Effector memory CD8-positive, alpha-beta T cell (primary cell): ENCODE measurements around the gene FBF1.
A peak's percentile ranks its signal among the peaks of the same experiment; 100 is the strongest.
"Not testable (repeated sequence)": the region's sequence is repeated elsewhere in the genome, so short reads cannot be mapped to it uniquely, and the experiment has no call there.

Experiments used
- ATAC-seq: fragments of 150-1000 bp; cut with Tn5 transposase; replicated peaks from 2 replicates; pipeline ENCODE4 v1.10.0; 2021; ENCODE audit warnings: mild to moderate bottlenecking, moderate library complexity
- DNase-seq, 3 experiments: peaks; one replicate each; pipeline ENCODE4 v3.0.0; 2021
- H3K27ac Mint-ChIP-seq, 2 donors: one replicate each; pipeline ENCODE4 v1.8.0; 2022; ENCODE audit warnings: mild to moderate bottlenecking in 2 of 2, mixed read lengths in 2 of 2, moderate library complexity in 2 of 2
- H3K27me3 Mint-ChIP-seq, 2 donors: one replicate each; pipeline ENCODE4 v1.8.0; 2022; ENCODE audit warnings: mixed read lengths in 2 of 2
- H3K36me3 Mint-ChIP-seq: one replicate; pipeline ENCODE4 v1.8.0; 2022; ENCODE audit warnings: mild to moderate bottlenecking, moderate library complexity, mixed read lengths; ENCODE audit not compliant: insufficient read depth
- H3K4me1 Mint-ChIP-seq, 2 donors: one replicate each; pipeline ENCODE4 v1.8.0; 2022; ENCODE audit warnings: low read depth in 2 of 2, mixed read lengths in 2 of 2
- H3K4me3 Mint-ChIP-seq, 2 donors: one replicate each; pipeline ENCODE4 v1.8.0; 2022; ENCODE audit warnings: mild to moderate bottlenecking in 2 of 2, mixed read lengths in 2 of 2, moderate library complexity in 2 of 2
- H3K9me3 Mint-ChIP-seq, 2 donors: one replicate each; pipeline ENCODE4 v1.8.0; 2022; ENCODE audit warnings: mixed read lengths in 2 of 2

FBF1 gene

DNA sequence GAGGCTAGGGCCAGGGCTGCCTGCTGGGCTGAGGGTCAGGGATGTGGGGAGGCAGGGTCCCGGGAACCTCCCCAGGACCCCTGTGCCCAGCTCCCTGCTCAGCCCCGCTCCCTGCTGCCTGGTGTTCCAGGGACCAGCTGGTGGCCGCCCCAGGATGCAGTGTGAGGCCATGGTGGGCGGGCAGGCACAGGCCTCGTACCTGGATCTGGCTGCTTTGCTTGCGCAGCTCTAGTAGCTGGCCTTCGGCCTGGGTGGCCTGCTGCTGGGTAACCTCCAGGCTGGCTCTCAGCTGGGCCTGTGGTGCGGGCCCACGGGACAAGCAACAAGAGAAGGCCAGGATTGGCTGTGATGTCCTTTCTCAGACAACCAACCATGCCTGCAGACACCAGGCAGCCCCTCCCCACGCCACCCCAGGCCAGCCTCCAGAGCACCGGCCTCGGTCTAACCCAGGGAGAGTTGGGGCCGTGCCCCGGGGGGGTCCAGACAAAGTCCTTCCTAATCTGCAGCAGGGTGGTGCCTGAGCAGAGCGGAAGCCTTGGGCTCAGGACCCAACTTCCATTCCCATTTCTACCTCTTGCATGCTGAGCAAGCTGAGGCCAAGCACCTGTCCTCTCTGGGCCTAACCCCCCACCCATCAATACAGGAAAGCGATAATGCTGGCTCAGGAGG, 48.2 kb downstream of the FBF1 start:
- H3K27me3 Mint-ChIP-seq, result no peaks in the 10 kb centered on the region
- no peak overlapping the region for H3K27ac Mint-ChIP-seq

DNA sequence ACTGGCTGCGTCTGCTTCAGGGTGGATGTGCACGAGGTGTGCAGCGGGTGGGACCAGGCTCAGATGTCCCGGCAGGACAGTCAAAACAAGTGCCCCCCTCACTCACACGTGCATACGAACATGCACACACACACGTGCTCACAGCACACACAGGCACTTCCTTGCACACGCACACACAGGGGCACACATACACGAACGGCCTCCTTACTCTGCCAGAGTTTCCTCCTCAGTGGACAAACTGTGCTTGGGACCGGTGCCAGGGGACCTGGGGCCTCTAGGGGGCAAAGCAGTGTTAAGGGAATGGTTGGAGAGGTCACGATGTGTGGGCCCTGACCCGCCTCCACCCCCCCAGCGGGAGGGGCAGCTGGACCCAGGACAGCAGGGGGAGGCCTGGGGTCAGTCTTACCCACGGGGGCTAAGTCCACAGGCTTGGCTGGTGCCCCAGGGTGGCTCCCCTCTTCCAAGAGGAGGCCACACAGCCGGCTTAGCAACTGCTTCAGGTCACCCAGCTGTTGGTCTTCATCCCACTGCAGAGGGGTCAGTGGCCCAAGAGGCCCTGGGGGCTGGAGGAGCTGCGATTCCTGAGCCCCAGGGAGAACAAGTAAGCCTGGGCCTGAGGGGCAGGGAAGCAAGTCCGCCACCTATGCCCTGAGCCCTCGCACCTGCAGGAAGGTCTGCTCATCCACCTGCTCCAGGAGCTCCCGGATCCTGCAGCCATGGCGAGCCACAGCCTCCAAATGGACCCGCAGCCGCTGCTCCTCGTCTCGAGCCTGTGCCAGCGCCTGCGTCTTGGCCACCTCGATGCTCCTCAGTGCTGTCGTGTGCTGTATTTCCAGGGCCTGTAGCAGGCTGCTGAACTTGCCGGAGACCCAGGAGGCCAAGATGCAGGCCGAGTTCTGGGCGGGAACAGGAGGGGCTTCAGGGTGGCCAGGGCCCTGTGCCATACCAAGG, 49.0 kb downstream of the FBF1 start:
- ATAC-seq, result no peak
- H3K4me1 Mint-ChIP-seq, result peaks cover 20 to 23% of the 10 kb centered on the region in 2 donors
- no peak for DNase-seq
- no peak overlapping the region for H3K4me3 Mint-ChIP-seq
- H3K9me3 Mint-ChIP-seq, result no peaks in the 10 kb centered on the region
- no peaks in the 10 kb centered on the region for H3K27me3 Mint-ChIP-seq
- H3K36me3 Mint-ChIP-seq, result peaks cover 33% of the 10 kb centered on the region
- H3K27ac Mint-ChIP-seq, result no peak overlapping the region

More for the DNA sequence above, 48.2 kb downstream of the FBF1 start:
- no peak for ATAC-seq
- H3K4me1 Mint-ChIP-seq, result peaks cover 20 to 27% of the 10 kb centered on the region in 2 donors
- DNase-seq, result no peak
- H3K4me3 Mint-ChIP-seq, result no peak overlapping the region
- H3K9me3 Mint-ChIP-seq, result no peaks in the 10 kb centered on the region
- H3K36me3 Mint-ChIP-seq, result peaks cover 28% of the 10 kb centered on the region

DNA sequence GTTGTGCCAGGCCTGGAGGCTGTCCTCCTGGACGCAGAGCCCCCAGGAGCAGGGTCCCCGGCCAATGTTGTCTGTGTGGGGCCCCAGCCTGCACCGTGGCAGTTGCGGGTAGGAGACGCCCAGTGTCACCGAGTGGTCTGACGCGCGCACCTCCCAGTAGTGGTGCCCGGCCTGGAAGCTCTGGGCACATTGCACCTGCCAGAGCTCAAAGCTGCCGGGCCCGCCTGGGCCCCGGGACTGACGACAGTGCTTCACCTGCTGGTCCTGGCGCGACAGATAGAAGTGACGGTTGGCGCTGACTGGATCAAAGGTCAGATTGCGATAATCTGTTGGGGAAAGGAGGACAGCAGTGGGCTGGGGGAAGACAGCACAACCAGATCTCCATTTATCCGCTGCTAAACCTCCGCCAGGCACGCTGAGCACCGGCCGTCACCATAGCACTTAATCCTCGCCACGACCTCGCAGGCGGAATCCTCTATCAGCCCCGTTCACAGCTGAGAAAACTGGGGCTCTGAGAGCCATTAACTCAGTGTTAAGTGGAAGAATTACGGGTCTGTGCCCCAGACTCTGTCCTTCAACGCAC, 49.7 kb downstream of the FBF1 start:
- DNase-seq (no peak), ATAC-seq (no peak)
- Mint-ChIP-seq H3K4me3 (no peak overlapping the region), H3K27ac (peak overlapping the region in 1 of 2 donors; percentile 66), H3K36me3 (peaks cover 29% of the 10 kb centered on the region), H3K4me1 (peaks cover 20 to 22% of the 10 kb centered on the region in 2 donors), H3K27me3 (no peaks in the 10 kb centered on the region), H3K9me3 (no peaks in the 10 kb centered on the region)

DNA sequence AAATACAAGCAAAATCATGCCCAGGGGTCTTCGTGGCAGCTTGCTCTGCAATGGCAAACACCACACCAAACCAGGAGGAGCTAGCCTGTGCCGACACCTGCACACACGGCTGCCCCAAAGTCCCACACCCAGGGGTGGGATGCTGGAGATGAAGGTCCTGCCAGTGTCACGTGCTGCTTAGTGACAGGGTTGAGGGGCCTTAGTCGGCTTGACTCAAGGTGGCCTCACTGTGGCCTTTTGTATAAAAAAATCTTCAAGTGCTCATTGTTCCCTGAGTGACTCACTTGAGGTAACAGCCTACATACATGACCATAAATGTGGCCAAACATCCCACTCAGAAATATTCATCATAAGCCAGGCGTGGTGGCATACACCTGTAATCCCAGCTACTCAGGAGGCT, 51.4 kb downstream of the FBF1 start:
- no peaks in the 10 kb centered on the region for H3K27me3 Mint-ChIP-seq
- H3K4me1 Mint-ChIP-seq, result peaks cover 8 to 12% of the 10 kb centered on the region in 2 donors
- H3K9me3 Mint-ChIP-seq, result no peaks in the 10 kb centered on the region
- no peak overlapping the region for H3K4me3 Mint-ChIP-seq
- no peak for ATAC-seq
- peaks cover 23% of the 10 kb centered on the region for H3K36me3 Mint-ChIP-seq
- no peak for DNase-seq
- peak overlapping the region in 1 of 2 donors; percentile 35 for H3K27ac Mint-ChIP-seq

DNA sequence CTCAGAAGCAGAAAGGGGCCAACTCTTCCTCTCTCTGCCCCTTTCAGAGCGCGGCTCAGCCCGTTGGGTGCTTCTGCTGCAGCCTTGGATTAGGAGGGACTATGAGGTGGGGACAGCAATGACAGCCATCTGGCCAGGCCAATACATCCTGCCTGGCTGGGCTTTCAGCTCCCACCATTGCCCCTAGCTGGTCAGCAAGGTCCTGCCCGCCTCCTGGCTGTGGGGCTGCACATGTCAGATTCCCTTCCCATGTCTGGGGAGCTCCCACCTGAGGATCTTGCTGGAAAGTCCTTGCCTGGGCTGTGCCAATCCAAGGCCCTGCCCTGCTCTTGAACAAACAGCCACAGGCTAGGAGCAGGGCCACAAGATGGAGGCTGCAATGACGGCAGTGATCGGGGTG, 52.4 kb downstream of the FBF1 start:
- H3K4me3 Mint-ChIP-seq, result no peak overlapping the region
- peaks cover 0 to 3% of the 10 kb centered on the region in 2 donors for H3K4me1 Mint-ChIP-seq
- no peak overlapping the region for H3K27ac Mint-ChIP-seq
- no peaks in the 10 kb centered on the region for H3K27me3 Mint-ChIP-seq
- ATAC-seq (no peak), DNase-seq (no peak)
- H3K36me3 Mint-ChIP-seq, result peaks cover 23% of the 10 kb centered on the region
- H3K9me3 Mint-ChIP-seq, result no peaks in the 10 kb centered on the region

DNA sequence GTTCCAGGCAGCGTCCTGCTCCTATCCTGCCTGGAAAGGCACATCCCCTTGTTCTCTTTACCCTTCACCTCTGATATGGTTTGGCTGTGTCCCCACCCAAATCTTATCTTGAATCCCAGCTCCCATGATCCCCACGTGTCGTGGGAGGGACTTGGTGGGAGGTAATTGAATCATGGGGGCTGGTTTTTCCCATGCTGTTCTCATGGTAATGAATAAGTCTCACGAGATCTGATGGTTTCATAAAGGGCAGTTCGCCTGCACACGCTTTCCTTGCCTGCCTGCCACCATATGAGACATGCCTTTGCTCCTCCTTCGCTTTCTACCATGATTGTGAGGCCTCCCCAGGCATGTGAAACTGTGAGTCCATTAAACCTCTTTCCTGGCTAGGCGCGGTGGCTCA, 55.0 kb downstream of the FBF1 start:
- not testable (repeated sequence) for H3K4me3 Mint-ChIP-seq, H3K4me1 Mint-ChIP-seq, H3K9me3 Mint-ChIP-seq, H3K27ac Mint-ChIP-seq, ATAC-seq, H3K27me3 Mint-ChIP-seq, DNase-seq
- H3K36me3 Mint-ChIP-seq, result peaks cover 20% of the 10 kb centered on the region

DNA sequence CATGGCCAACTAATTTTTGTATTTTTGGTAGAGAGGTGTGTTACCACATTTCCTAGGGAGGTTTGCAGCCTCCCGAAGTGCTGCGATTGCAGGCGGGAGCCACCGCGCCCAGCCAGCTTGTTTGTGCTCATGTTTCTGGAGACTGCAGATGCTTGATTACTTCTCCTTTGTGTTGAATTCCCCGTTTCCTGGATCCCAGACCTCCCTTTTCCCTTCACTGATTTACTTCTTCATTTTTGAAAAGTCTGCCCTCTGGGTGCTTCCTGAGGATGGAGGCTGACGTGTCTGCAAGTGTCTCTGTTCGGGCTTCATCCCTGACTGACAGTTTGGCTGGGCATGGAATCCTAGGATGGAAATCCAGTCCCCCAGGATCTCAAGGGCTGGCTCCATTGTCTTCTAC, 55.4 kb downstream of the FBF1 start:
- ATAC-seq (no peak), DNase-seq (no peak)
- H3K9me3 Mint-ChIP-seq, result no peaks in the 10 kb centered on the region
- no peak overlapping the region for H3K4me3 Mint-ChIP-seq
- no peak overlapping the region for H3K27ac Mint-ChIP-seq
- H3K27me3 Mint-ChIP-seq, result no peaks in the 10 kb centered on the region
- peaks cover 0 to 9% of the 10 kb centered on the region in 2 donors for H3K4me1 Mint-ChIP-seq
- peaks cover 17% of the 10 kb centered on the region for H3K36me3 Mint-ChIP-seq

DNA sequence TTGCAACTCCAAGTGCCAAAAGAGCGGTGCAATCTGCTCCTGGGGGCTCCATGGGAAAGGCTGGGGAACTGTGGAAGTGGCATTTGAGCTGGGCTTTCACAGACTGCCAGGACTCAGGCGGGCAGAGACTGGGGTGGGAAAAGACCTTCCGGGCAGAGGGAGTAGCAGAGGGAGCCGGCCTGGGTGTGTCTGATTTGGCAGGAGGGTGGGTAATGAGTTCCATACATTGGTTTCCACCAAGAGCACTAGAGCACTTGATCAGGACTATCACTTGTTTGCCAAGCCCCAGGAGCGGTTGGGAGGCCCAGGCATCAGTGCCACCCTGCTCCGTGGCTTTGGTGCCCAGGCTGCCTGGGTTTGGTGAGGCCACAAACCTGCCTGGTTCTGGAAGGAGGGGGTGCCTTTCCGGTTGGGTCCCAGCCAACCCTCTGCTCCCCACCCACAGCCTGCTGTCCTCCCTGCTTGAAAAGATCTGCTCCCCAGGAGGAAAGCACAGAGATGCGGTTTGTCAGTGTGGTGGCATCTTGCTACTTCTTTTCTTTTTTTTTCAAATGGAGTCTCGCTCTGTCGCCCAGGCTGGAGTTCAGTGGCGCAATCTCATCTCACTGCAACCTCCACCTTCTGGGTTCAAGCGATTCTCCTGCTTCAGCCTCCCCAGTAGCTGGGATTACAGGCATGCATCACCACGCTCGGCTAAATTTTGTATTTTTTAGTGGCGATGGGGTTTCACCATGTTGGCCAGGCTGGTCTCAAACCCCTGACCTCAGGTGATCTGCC, 59.0 kb downstream of the FBF1 start:
- peak overlapping the region in 1 of 2 donors; percentile 31 for H3K4me3 Mint-ChIP-seq
- peaks cover 10 to 18% of the 10 kb centered on the region in 2 donors for H3K4me1 Mint-ChIP-seq
- peak; percentile 32 for ATAC-seq
- H3K9me3 Mint-ChIP-seq, result no peaks in the 10 kb centered on the region
- DNase-seq, result no peak
- H3K27ac Mint-ChIP-seq, result no peak overlapping the region
- no peaks in the 10 kb centered on the region for H3K36me3 Mint-ChIP-seq
- H3K27me3 Mint-ChIP-seq, result no peaks in the 10 kb centered on the region

DNA sequence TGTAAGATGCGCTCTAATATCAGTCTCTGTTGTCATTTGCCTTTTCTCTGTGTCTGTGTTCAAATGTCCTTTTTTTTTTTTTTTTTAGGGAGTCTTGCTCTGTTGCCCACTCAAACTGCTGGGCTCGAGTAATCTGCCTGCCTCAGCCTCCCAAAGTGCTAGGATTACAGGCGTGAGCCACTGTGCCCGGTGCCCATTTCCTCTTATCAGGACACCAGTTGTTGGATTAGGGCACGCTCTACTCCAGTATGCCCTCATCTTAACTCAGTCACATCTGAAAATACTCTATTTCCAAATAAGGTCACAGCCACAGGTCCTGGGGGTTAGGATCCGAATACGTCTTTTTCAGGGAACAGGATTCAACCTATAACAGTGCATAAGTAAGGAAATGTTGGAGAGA, 60.6 kb downstream of the FBF1 start:
- peaks cover under 1% of the 10 kb centered on the region for H3K36me3 Mint-ChIP-seq
- H3K27ac Mint-ChIP-seq, result no peak overlapping the region
- H3K4me3 Mint-ChIP-seq, result peak overlapping the region in 1 of 2 donors; percentile 20
- H3K4me1 Mint-ChIP-seq, result peaks cover 21 to 31% of the 10 kb centered on the region in 2 donors
- ATAC-seq (no peak), DNase-seq (no peak)
- H3K27me3 Mint-ChIP-seq, result no peaks in the 10 kb centered on the region
- H3K9me3 Mint-ChIP-seq, result no peaks in the 10 kb centered on the region

DNA sequence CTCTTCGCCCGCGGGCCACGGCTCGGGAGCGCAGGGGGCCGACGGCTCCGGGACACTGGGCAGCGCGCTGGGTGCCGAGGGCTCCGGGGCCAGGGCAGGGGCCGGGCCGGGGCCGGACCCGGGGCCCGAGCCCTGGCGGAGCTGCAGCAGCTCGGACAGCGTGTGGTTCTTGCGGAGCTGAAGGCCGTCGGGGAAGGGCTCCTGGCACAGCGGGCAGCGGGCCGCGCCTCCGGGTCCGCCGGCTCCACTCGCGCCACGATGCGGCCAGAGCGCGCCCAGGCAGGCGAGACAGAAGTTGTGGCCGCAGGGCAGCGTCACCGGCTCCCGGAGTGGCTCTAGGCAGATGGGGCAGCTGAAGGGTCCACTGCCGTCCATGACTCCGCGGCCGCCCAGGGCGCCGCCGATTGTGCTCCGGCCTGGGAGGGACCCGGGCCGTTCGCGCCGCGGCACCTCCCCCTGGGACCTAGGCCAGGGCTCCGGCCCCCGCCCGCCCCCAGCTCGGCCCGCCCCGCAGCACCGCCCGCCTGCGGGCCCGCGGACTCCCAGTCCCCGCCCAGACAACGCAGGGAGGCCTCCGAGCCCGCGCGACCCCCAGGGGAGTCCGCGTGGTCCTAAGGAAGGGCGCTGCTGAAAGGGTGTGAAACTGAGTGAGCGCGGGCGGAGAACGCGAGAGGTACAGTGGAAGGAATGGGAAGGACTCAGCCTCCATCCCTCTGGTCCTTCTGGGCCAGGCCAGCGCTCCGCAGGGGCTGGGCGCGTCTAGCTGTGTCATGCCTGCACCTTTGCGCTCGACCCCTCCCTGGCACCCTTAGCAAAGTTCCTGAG, 62.5 kb downstream of the FBF1 start, which contains the start of gene TRIM47:
TSS of gene TRIM47 (minus strand) at position 408 of the 825 bp plus-strand sequence. CDS start at position 375, 33 bp downstream.
- Mint-ChIP-seq H3K9me3 (no peaks in the 10 kb centered on the region), H3K27me3 (no peaks in the 10 kb centered on the region), H3K36me3 (peaks cover 2% of the 10 kb centered on the region), H3K4me3 (peak within 1 kb of the TSS; percentile 87 to 92), H3K4me1 (peaks cover 21 to 31% of the 10 kb centered on the region in 2 donors), H3K27ac (peak within 1 kb of the TSS; percentile 75 to 93)
- DNase-seq (peak in 1 of 3 experiments; percentile 27), ATAC-seq (peak; percentile 9)

DNA sequence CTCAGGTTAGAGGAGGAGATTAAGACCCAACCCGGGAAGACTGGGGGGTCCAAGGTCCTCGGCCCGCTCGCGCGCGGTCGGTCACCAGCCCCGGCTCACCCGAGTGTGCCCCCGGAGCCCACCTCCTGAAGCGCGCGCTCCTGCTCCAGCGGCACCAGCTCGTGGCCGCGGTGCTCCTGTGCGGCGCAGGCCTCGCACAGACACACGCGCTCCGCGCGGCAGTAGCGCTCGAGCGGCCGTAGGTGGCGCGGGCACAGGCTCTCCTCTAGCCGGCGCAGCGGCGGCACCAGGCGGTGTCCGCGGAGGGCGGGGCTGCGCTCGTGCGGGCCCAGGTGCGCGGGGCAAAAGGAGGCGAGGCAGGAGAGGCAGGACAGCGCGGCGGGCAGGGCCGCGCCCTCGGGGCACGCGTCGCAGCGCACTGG, 63.1 kb downstream of the FBF1 start:
- no peaks in the 10 kb centered on the region for H3K9me3 Mint-ChIP-seq
- peaks cover 21 to 35% of the 10 kb centered on the region in 2 donors for H3K4me1 Mint-ChIP-seq
- H3K36me3 Mint-ChIP-seq, result peaks cover 2% of the 10 kb centered on the region
- no peaks in the 10 kb centered on the region for H3K27me3 Mint-ChIP-seq
- H3K4me3 Mint-ChIP-seq, result peak overlapping the region; percentile 87 to 92
- H3K27ac Mint-ChIP-seq, result peak overlapping the region; percentile 75 to 93
- ATAC-seq (peak; percentile 73), DNase-seq (peak; percentile 61 to 70 (median 69))
